COLO668 (cell line): ENCODE measurements around the gene COL5A1.

Experiments used
- DNase-seq: peaks from one replicate; lab custom pipeline; 2025; ENCODE audit not compliant: unreplicated experiment; lab: John Stamatoyannopoulos, UW

The COL5A1 gene

DNA sequence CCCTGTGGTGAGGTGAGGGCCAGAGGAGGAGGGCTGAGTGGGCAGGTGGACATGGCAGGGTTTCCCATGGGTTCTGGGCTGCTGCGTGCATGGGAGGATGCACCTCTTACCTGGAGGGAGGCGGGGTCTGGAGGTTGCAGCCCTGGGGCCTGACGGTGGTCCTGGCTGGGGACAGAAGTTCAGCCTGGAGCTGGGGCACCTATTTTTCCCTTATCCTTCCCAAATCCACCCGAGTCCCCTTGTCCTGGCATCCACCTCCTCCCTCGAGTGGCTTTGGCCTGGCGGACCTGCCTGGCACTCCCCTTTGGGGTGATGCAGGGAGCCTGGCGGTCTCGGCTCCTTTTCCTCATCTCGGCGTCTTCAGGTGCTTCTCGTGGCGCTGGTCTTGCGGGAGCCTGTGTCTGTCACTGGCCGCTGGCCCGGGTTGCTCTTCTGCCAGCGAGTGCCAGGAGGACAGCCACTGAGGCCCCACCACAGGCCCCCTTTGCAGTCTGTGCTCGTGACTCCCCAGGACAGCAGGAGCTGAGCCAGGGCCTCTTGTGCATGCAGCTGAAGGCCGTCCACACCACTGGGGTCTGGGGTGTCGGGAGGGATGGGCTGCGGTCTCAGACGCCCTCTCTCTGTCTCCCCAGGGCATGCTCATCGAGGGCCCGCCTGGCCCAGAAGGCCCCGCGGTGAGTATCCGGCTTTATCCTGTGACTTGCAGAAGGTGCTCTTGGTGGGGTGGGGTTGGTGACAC, 96.4 kb downstream of the COL5A1 start:
- DNase-seq, result no peak

GRCh38 chr9:134738869-134739659, 97.5 kb downstream of the COL5A1 start:
- DNase-seq, result peak; percentile 33

DNA sequence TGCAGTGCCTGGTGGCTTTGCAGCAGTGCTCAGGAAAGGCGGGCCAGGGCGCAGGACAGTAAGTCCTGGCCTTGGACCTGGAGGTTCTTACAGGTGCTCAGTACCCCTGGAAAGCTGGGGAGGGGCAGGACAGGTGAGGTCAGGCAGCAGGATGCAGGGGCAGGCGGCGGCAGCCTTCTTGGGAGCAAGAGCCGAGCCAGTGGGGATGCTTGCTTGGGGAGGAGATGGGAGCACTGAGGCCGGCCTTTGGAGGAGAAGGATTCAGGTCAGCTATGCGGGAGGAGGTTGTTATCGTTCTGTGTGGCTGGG, 98.0 kb downstream of the COL5A1 start:
- DNase-seq, result no peak

DNA sequence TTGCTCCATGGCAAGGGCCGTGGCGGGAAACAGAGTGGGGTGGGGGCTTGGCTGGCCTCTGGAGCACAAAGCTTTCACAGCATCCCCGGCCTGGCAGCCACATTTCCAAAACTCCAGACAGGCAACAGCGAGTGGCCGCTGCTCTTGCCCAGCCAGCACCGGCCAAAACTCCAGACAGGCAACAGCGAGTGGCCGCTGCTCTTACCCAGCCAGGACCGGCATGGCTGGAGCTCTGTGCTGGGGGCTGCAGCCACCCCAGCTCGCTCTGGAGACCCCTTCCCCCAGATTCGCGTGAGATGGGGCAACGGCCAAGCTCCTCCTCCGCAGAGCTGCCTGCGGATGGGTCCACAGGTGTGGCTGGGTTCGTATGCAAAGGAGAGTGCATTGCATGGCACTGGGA, 98.5 kb downstream of the COL5A1 start:
- no peak for DNase-seq

GRCh38 chr9:134741846-134742245, 100.2 kb downstream of the COL5A1 start:
- DNase-seq, result no peak

DNA sequence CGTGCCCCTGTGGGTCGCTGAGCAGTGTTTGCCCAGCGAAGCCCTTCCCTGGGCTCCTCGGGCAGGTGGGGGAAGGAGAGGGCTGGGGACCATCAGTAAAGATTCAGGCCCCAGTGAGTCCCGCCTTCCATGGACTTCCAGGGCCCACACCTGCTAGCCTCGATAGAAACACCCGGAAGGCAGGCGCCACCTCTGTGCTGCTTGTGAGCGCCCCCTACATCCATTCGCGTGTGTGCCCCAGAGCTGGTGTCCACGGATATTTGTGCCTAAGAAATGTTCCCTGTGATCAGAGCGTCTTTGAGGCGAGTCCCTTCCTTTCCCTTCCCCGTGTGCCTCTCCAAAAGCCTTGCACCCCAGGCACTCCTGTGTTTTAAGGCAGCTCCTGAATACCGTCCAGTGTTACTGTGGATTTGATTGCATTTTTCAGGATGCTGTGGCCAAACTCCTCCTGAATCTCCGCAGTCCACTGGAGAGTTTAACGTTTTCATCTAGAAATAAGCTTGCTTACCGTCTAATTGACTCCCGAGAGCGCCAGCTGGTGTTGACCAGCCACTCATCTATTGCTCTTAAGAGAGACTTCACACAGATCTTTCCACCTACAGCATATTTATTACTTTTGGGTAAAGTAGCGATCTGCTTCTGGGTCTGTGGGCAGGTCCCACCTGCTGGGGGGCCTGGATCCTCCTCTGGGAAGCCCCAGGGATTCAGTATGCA, 101.4 kb downstream of the COL5A1 start:
- no peak for DNase-seq

DNA sequence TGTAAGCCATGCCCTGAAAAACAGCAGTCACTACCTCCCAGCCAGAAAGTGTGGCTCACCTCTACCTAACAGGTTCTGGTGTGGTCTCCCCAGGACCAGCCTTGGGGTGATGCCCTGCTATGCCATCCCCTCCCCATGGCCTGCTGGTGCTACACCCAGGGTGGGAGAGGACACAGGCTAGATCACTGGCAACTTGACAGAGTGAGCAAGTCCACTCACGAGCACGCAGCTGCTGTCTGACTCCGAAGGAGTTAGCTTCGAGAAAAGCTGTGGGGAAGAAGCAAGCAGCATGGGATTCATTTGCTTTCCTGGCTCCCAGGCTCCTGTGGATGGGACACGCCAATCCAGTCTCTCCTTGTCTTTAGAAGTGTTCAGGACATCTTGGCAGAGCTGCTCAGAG, 102.2 kb downstream of the COL5A1 start:
- DNase-seq, result no peak

DNA sequence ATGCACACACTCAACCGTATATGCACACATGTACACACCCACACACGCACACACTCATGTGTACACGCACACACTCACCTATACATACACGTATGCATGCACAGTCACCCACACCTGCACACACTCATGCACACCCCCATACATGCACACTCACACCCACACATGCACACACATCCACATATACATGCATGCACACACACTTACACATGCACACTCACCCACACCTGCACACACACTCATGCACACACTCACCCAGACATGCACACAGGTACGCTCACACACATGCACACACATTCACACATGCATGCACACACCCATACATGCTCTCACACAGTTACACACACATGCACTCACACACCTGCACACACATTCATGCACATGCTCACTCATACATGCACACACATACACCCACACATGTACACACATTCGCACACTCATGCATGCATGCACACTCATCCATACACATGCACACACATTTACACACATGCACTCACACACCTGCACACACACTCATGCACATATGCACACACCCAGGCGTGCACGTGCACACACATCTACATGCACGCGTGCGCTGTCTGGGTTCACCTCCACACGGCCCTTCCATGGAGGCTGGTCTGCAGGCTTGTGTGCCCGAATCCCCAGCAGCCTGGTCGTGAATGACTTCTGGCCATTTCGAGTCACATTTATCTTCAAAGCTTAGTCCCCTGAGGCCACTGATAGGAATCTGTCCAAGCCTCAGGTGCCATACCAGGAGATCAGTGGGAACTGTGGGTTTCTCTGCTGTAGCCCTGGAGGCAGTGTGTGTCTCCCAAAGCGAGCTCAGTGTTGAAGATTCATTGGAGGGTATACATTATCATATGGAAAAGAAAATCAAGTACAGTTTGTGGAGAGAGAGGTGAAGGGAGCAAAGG, 103.0 kb downstream of the COL5A1 start:
- DNase-seq, result no peak

DNA sequence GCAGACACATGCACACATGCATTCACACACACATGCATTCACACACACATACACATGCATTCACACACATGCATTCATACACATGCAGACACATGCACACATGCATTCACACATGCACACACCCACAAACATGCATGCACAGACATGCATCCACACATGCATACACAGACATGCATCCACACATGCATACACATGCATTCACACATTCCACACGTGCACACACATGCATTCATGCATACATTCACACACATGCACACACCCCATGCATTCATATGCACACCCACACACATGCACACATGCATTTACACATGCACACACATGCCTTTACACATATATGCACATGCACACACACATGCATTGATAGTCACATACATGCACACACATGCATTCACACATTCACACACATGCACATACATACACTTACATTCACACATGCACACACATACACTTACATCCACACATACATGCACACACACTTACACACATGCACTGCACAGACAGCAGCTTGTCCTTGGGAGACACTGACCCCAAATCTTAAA, 106.4 kb downstream of the COL5A1 start:
- no peak for DNase-seq

DNA sequence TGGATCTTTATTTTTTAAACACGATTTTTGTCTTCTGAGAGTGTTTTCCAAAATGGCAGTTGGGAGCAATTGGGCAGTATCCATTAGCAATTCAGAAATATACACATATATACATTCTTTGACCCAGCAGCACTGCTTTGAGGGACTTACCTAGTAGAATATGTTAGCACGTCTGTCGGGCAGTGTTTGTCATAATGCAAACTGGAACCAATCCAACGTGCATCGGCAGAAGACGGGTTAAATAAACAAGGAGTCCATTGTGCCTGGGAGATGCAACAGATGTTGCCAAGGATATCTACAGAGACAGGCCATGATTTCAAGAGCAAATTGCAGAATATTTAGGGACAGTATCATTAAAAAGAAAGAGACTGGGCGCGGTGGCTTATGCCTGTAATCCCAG, 107.0 kb downstream of the COL5A1 start:
- DNase-seq, result no peak

DNA sequence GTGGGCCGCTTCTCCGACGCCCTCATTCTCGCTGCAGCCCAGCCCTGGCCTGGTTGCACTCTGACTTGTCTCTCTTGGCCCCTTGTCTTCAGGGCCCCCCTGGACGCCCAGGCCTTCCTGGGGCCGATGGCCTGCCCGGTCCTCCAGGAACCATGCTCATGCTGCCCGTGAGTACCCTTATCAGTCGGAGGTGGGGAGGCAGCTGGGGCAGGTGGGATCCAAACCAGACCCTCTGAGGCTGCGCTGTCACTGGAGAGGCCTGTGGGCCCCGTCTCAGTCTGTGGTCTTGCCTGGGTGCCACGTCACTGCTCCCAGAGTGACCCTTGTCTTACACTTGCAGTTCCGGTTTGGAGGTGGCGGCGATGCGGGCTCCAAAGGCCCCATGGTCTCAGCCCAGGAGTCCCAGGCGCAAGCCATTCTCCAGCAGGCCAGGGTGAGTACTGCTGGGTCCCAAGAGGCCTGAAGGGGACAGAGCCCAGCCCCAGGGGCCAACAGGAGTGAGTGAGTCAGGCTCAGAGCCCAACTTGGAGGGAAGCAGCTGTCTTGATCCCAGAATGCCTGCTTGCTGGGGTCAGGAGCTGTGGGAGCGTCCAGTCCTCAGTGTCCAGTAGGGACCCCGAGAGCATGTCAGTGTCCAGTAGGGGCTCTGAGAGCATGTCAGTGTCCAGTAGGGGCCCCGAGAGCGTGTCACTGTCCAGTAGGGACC, 109.0 kb downstream of the COL5A1 start:
- DNase-seq, result no peak

DNA sequence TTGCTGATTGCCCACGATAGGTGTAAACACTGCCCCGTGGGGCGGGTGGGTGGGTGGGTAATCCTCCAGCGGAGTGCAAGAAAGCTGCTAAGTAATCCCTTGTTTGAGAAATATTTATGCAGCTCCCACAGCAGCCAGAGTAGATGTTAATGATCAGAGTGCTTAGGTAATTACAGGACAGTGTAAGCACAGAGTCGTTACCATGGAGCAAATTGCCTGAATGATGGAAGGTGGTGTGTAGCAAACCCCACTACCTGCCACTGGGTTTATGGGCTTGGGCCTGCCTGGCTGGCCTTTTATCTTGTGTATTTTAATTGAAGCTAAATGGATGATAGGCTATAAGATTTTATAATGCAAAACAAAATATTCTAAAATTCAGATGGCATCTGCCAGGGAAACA, 110.0 kb downstream of the COL5A1 start:
- DNase-seq, result no peak

GRCh38 chr9:134752471-134753168, 111.0 kb downstream of the COL5A1 start:
- DNase-seq, result no peak

- DNase-seq, result no peak
Measured at GRCh38 chr9:134753191-134753590, 111.6 kb downstream of the COL5A1 start.

GRCh38 chr9:134755221-134755907, 113.8 kb downstream of the COL5A1 start:
- no peak for DNase-seq

GRCh38 chr9:134756098-134756497, 114.5 kb downstream of the COL5A1 start:
- DNase-seq, result no peak

DNA sequence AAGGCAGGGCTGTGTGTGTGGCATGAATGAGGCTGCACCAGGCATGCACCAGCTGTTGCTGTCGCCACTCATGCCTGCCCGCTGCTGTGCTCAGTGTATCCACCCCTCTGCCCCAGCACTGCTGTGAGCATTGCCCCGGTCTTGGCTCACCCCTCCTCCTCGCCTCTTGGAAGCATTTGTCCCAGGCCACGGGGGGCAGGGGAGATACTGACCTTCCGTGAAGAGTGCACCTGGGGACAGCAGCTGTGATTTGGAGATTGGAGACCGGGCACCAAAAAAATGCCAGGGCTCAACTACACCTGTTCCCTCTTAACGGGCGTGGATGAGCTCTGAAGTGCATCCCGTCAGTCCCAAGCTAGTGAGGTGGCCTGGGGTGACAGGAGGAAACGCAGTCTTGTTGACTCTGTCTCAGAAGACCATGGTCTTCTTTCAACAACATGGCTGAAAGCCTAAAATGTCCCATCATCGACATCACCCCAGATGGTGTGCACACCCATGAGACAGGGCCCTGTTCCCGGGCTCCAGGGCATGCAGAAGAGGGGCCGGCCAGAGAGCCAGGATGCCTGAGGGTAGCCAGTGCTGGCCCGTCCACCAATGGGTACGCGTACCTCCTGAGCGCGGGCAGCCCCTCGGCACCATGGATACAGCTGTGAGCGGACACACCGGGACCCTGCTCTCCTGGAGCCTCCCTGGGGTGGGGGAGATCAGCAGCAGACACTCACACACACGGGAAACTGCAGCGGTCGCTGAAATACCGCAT, 115.8 kb downstream of the COL5A1 start:
- no peak for DNase-seq

DNA sequence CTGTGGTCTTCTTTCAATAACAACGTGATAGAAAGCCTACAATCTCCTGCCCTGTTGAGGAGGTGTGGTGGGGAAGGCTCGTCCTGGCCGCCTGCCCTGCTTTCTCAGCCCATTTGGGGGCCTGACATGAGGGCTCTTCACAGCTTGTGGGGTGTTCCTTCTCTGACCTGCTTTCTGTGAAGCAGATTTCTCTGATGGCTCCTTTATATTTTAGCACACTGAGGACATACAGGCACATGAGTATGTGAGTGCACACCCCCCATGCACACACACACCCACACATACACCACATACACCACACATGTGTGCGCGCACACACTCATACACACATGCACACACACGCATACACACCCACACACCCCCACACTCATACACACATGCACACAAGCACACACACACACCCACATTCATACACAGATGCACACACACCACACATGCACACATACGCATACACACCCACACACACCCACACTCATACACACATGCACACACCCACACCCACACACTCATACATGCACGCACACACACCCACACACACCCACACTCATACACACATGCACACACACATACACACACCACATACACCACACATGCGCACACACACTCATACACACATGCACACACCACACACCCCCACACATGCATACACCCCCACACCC, 117.5 kb downstream of the COL5A1 start:
- no peak for DNase-seq
